Spinal cord (tissue), 10 donors: ENCODE measurements around the gene CNTN2. TPM values are rescaled to one million over a fixed set of nuclear protein-coding genes. Genes with fewer than 3 reads are reported as not detected.
A peak's percentile ranks its signal among the peaks of the same experiment; 100 is the strongest.

ENCODE experiments used
- DNase-seq, 6 donors: peaks; one replicate each; pipeline versions ENCODE4 v3.0.0 to v3.0.0-alpha.2; 2013 to 2015; ENCODE audit warnings: low spot score in 6 of 6, low read depth in 4 of 6
- H3K27ac ChIP-seq: one replicate; pipeline ENCODE4 v1.5.1; 2013; ENCODE audit warnings: low read depth, low read length, control low read depth
- H3K27me3 ChIP-seq: one replicate; pipeline ENCODE4 v1.6.1; 2013; ENCODE audit warnings: low read length; ENCODE audit not compliant: control insufficient read depth, insufficient read depth
- H3K36me3 ChIP-seq: one replicate; pipeline ENCODE4 v1.6.1; 2013; ENCODE audit warnings: low read length; ENCODE audit not compliant: control insufficient read depth, insufficient read depth
- H3K4me1 ChIP-seq: one replicate; pipeline ENCODE4 v1.6.1; 2013; ENCODE audit warnings: low read length; ENCODE audit not compliant: control insufficient read depth, insufficient read depth
- H3K4me3 ChIP-seq: one replicate; pipeline ENCODE4 v1.5.1; 2013; ENCODE audit warnings: low read depth, low read length, control low read depth
- H3K9me3 ChIP-seq: one replicate; pipeline ENCODE4 v1.6.1; 2013; ENCODE audit warnings: low read length; ENCODE audit not compliant: control insufficient read depth, insufficient read depth
- WGBS: methylation state at CpG from one replicate; pipeline ENCODE4 v1.1.5; 2013; ENCODE audit warnings: missing lambda C conversion rate; ENCODE audit not compliant: insufficient coverage; 5-methylcytosine and 5-hydroxymethylcytosine counted together
- polyA plus RNA-seq, 2 donors: library from polyadenylated mRNA; unstranded; fragments of 120-200 nt; gene quantifications; one replicate each; pipeline ENCODE4 v1.2.1, GENCODE V29; 2013; ENCODE audit not compliant: insufficient read length in 2 of 2
- total RNA-seq, 2 donors: library from RNA; depleted of rRNA in 1 of 2; stranded (reverse); fragments of 120-200 nt in 1 of 2; fragments of >200 nt in 1 of 2; gene quantifications; one replicate each; pipeline versions ENCODE4 v1.2.3 to v1.2.4, GENCODE V29; 2013 to 2014
- donor health status: healthy.

Gene CNTN2
- total and polyA plus RNA-seq, 4 donors = 16.1 to 48.3 (median 41.3) TPM

DNA sequence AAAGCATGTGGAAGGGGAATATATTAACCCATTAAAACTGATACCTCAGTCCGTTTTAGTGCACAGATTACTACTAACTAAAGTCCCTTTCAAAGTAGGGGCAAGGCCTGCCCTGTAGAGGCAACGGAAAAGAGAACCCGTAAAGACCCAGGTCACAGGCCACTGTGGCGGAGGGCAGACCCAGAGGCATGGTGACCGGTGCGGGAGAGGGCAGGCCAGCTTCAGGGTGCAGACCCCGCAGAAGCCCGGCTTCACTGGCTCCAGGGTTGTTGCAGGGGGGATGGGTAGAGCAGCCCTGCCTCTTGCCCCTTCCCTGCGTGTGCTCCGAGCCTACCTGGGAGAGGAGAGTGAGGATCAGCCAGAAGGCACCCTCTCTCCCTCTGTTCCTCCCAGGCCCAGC lies 17.7 kb downstream of the CNTN2 start:
- no peak overlapping the region for H3K4me3 ChIP-seq
- H3K4me1 ChIP-seq = peaks cover 21% of the 10 kb centered on the region
- peaks cover 66% of the 10 kb centered on the region for H3K36me3 ChIP-seq
- no peak overlapping the region for H3K27ac ChIP-seq
- DNase-seq = no peak
- no peaks in the 10 kb centered on the region for H3K27me3 ChIP-seq
- no peaks in the 10 kb centered on the region for H3K9me3 ChIP-seq
- WGBS = 69% methylated on average over 7 of the region's 10 CpGs

DNA sequence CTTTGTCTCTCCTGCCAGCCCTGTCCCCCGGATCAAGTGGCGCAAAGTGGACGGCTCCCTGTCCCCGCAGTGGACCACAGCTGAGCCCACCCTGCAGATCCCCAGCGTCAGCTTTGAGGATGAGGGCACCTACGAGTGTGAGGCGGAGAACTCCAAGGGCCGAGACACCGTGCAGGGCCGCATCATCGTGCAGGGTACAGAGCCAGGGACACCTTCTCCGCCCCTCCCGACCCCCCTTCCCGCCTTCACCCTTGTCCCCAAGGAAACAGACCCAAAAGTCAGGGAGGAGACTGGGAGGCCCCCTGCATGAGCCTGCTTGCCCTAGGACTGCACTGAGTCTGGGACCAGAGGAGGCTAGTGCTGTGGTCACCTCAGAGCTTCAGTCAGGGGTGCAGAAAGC lies 18.2 kb downstream of the CNTN2 start:
- Histone ChIP-seq H3K4me1 (peaks cover 21% of the 10 kb centered on the region), H3K4me3 (no peak overlapping the region), H3K9me3 (no peaks in the 10 kb centered on the region), H3K27me3 (no peaks in the 10 kb centered on the region), H3K36me3 (peaks cover 70% of the 10 kb centered on the region), H3K27ac (no peak overlapping the region)
- 62% methylated on average over 11 of the region's 14 CpGs for WGBS
- no peak for DNase-seq

DNA sequence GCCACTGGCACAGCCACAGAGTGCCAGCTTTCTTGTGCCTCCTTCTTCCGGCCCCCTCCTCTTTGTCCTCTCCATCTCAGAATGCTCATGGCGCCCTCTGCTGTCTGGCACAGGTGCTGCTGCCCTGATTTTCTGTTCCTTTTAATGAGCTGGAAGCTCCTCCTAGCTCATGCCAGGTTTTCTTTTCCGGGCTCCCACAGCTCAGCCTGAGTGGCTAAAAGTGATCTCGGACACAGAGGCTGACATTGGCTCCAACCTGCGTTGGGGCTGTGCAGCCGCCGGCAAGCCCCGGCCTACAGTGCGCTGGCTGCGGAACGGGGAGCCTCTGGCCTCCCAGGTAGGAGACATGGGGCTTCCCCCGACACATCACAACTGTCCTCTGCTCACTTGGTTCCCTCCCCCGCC lies 18.7 kb downstream of the CNTN2 start:
- WGBS = 17% methylated on average over 7 of the region's 13 CpGs
- H3K36me3 ChIP-seq = peaks cover 69% of the 10 kb centered on the region
- no peak overlapping the region for H3K27ac ChIP-seq
- H3K9me3 ChIP-seq = no peaks in the 10 kb centered on the region
- H3K4me3 ChIP-seq = no peak overlapping the region
- no peaks in the 10 kb centered on the region for H3K27me3 ChIP-seq
- peak; percentile 61 to 97 (median 86) for DNase-seq
- H3K4me1 ChIP-seq = peaks cover 18% of the 10 kb centered on the region

DNA sequence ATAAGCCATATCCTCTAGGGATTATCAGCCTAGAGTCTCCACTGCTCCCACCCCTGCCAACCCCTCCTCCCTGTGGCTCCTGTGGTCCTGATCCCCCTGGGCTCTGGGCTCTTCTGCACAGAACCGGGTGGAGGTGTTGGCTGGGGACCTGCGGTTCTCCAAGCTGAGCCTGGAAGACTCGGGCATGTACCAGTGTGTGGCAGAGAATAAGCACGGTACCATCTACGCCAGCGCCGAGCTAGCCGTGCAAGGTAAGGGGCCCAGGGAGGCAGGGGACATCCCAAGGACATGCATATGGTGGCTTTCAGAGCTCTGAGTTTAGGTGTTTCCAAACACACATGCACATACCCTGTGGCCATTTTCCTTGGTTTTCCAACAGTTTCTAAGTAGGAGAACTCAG lies 19.3 kb downstream of the CNTN2 start:
- DNase-seq = no peak
- H3K27ac ChIP-seq = no peak overlapping the region
- no peaks in the 10 kb centered on the region for H3K9me3 ChIP-seq
- H3K27me3 ChIP-seq = no peaks in the 10 kb centered on the region
- peaks cover 73% of the 10 kb centered on the region for H3K36me3 ChIP-seq
- WGBS = 92% methylated on average over 8 of the region's 8 CpGs
- no peak overlapping the region for H3K4me3 ChIP-seq
- H3K4me1 ChIP-seq = peaks cover 17% of the 10 kb centered on the region

DNA sequence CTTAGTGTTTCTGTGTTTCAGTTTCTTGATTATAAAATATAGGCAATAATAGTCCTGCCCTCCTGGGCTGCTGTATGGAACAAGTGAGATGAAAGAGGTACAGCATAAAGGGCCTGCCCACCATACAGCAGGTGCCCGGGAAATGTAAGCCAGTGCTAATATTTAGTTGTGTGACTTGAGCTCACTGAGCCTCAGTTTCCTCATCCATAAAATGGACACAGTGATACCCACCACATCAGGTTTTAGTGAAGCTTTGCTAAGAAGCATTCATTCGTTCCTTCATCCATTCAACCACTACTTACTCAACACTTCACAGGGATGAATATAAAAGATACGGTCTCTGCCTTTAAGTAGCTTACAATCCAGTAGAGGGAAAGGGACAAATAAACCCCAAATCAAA lies 19.9 kb downstream of the CNTN2 start:
- Histone ChIP-seq H3K4me1 (peaks cover 17% of the 10 kb centered on the region), H3K4me3 (no peak overlapping the region), H3K9me3 (no peaks in the 10 kb centered on the region), H3K27me3 (no peaks in the 10 kb centered on the region), H3K36me3 (peaks cover 72% of the 10 kb centered on the region), H3K27ac (no peak overlapping the region)
- no CpG with 5 or more reads among the region's 3 CpGs for WGBS
- DNase-seq = no peak

DNA sequence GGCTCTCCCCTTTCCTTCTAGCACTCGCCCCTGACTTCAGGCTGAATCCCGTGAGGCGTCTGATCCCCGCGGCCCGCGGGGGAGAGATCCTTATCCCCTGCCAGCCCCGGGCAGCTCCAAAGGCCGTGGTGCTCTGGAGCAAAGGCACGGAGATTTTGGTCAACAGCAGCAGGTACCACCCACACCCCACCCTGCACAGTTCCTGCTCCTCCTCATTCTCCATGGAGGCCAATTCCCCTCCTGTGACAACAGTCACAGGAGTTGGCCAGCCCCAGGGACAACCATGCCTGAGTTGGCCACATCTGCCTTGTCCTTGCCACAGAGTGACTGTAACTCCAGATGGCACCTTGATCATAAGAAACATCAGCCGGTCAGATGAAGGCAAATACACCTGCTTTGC lies 21.3 kb downstream of the CNTN2 start:
- no peak for DNase-seq
- Histone ChIP-seq H3K27me3 (no peaks in the 10 kb centered on the region), H3K36me3 (peaks cover 64% of the 10 kb centered on the region), H3K4me1 (peaks cover 17% of the 10 kb centered on the region), H3K4me3 (no peak overlapping the region), H3K9me3 (no peaks in the 10 kb centered on the region), H3K27ac (no peak overlapping the region)
- 81% methylated on average over 11 of the region's 11 CpGs for WGBS

DNA sequence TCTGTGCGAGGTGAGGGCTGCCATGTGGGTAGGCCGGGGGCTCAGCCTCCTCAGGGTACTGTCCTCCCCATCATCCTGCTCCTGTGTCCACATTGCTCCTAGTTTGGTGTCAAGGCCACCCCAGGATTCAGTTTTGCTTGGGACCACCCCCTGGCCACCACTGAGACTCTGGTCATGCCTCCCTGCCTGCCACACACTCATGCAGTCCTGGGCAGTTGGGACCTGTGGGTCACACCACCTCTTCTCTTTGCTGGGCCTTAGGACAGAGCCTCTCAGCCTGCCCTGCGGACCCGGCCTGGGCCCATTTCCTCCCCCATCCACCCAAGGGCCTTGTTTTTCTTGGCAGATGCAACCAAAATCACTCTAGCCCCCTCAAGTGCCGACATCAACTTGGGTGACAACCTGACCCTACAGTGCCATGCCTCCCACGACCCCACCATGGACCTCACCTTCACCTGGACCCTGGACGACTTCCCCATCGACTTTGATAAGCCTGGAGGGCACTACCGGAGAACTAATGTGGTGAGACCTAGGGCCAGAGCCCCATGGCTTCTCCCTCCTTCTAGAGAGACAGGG lies 21.8 kb downstream of the CNTN2 start:
- 93% methylated on average over 9 of the region's 9 CpGs for WGBS
- Histone ChIP-seq H3K36me3 (peaks cover 64% of the 10 kb centered on the region), H3K4me3 (no peak overlapping the region), H3K4me1 (peaks cover 17% of the 10 kb centered on the region), H3K27me3 (no peaks in the 10 kb centered on the region), H3K9me3 (no peaks in the 10 kb centered on the region), H3K27ac (no peak overlapping the region)
- no peak for DNase-seq

DNA sequence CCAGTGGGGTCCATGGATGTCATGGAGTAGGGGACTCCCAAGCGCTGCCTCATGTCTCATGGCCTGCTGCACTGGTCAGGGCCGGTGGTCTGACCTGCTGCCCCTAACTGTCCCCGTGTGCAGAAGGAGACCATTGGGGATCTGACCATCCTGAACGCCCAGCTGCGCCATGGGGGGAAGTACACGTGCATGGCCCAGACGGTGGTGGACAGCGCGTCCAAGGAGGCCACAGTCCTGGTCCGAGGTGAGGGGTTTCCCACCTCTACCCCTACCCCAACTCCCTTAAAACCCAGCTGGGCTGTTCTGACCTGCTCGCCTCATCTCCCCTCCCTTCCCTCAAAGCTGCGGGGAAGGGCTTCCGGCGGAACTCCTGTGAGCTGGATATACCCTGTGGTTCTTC lies 22.7 kb downstream of the CNTN2 start:
- Histone ChIP-seq H3K9me3 (no peaks in the 10 kb centered on the region), H3K27me3 (no peaks in the 10 kb centered on the region), H3K4me1 (peaks cover 17% of the 10 kb centered on the region), H3K36me3 (peaks cover 67% of the 10 kb centered on the region), H3K27ac (no peak overlapping the region), H3K4me3 (no peak overlapping the region)
- WGBS = 87% methylated on average over 14 of the region's 14 CpGs
- DNase-seq = no peak

DNA sequence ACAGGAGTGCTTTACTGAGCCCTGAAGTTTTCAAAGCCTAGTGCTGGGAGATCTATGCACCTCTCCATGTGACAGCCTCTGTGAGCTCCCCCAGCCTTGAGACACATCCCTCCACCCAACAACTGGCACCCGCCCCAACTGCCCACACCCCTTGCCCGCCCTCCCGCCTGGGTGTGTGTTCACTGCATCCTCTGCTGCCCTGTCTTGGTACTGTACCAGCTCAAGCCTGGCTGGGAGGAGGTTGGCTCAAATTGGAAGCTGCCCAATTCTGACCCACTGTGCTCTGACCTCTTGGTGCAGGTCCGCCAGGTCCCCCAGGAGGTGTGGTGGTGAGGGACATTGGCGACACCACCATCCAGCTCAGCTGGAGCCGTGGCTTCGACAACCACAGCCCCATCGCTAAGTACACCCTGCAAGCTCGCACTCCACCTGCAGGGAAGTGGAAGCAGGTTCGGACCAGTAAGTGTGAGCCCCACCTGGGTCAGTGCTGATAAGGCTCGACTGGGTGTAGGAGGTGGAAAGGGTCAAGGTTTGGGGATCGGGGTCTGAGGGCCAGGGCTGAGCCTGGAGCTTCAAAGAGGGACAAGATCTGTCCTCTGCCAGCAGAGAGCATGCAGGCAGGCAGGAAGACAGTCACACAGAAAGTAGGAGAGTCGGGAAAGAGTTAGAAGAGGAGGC lies 23.3 kb downstream of the CNTN2 start:
- Histone ChIP-seq H3K36me3 (peaks cover 61% of the 10 kb centered on the region), H3K27ac (no peak overlapping the region), H3K4me1 (peaks cover 11% of the 10 kb centered on the region), H3K4me3 (no peak overlapping the region), H3K27me3 (no peaks in the 10 kb centered on the region), H3K9me3 (no peaks in the 10 kb centered on the region)
- WGBS = 73% methylated on average over 12 of the region's 13 CpGs
- no peak for DNase-seq

DNA sequence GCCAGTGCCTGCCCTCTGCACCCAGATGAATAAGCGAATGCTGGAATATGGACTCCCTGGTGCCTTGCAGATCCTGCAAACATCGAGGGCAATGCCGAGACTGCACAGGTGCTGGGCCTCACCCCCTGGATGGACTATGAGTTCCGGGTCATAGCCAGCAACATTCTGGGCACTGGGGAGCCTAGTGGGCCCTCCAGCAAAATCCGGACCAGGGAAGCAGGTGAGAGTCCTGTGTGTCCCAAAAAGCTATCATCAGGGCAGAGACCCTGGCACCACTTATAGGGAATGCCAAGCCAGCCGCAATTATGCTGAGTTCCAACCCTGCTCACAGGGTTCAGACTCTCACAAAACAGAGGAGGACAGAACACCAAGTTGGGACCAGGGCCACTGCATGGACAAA lies 24.0 kb downstream of the CNTN2 start:
- WGBS = 93% methylated on average over 6 of the region's 6 CpGs
- H3K4me3 ChIP-seq = no peak overlapping the region
- peaks cover 8% of the 10 kb centered on the region for H3K4me1 ChIP-seq
- H3K9me3 ChIP-seq = no peaks in the 10 kb centered on the region
- no peak overlapping the region for H3K27ac ChIP-seq
- H3K27me3 ChIP-seq = no peaks in the 10 kb centered on the region
- H3K36me3 ChIP-seq = peaks cover 59% of the 10 kb centered on the region
- no peak for DNase-seq
